GM12801 (cell line): ENCODE results near the gene TBC1D22A.
A peak's percentile ranks its signal among the peaks of the same experiment; 100 is the strongest.

ENCODE experiments used
- TF ChIP-seq, protein P1 (sequence below): IDR thresholded peaks from one replicate; pipeline ENCODE4 v1.5.1; 2011; ENCODE audit warnings: control low read depth; ENCODE audit not compliant: insufficient read length; ENCODE audit errors: extremely low read depth

Gene TBC1D22A

DNA sequence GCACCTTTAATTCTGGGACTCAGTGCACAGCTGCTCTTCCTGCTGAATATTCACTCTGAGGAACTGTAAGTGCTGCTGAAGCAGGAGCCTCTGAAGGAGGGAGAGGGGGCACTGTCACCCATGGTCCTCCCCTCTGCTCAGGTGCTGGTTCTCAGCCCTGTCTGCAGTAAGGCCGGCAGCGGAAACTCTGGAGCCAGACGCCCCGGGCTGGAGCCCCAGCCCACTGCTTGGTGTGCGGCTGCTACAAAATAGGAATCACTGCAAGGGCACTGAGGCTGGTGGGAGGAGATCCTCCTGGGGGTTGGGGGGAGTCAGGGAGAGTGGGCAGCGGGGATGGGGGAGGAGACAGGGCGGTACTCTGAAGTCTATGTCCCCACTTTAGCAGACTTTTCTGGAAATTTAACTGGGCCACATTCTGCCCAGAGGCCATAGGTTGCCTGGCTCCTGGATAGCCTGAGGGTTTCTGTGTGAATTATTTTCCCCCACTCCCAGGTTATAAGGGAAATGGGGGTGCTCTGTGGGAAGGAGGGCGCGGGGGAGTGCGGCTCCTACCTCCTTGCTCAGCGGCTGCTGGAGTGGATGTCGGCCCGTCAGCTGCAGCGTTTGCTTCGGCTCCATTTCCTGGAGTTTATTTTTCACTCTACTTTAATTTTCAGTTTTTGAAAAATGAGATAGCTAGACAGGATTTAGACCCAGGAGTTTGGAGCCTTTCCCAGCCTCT lies 33.6 kb downstream of the TBC1D22A start:
- TF ChIP-seq, protein P1, sequence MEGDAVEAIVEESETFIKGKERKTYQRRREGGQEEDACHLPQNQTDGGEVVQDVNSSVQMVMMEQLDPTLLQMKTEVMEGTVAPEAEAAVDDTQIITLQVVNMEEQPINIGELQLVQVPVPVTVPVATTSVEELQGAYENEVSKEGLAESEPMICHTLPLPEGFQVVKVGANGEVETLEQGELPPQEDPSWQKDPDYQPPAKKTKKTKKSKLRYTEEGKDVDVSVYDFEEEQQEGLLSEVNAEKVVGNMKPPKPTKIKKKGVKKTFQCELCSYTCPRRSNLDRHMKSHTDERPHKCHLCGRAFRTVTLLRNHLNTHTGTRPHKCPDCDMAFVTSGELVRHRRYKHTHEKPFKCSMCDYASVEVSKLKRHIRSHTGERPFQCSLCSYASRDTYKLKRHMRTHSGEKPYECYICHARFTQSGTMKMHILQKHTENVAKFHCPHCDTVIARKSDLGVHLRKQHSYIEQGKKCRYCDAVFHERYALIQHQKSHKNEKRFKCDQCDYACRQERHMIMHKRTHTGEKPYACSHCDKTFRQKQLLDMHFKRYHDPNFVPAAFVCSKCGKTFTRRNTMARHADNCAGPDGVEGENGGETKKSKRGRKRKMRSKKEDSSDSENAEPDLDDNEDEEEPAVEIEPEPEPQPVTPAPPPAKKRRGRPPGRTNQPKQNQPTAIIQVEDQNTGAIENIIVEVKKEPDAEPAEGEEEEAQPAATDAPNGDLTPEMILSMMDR, result no peak

- TF ChIP-seq, protein P1, result no peak
These were observed 34.2 kb downstream of the TBC1D22A start for GRCh38 chr22:46796566-46797195.

DNA sequence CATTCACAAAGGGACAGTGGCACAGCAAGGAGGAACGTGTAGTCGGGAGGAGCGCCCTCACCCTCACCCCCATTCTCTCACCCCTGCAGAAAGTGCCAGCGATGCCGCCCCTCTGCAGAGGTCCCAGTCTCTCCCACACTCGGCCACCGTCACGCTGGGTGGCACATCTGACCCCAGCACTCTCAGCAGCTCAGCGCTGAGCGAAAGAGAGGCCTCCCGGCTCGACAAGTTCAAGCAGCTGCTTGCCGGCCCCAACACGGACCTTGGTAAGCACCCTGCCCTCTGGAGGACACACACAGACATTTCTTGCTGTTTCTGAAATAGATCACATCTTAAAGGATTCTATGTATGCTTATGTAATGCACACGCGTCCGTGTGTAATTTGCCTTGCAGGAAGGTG lies 34.9 kb downstream of the TBC1D22A start:
- TF ChIP-seq, protein P1, result no peak

- TF ChIP-seq, protein P1, result no peak
These were observed 35.6 kb downstream of the TBC1D22A start for GRCh38 chr22:46798041-46798365.

GRCh38 chr22:46798366-46799350 lies 36.2 kb downstream of the TBC1D22A start:
- TF ChIP-seq, protein P1, result peak; percentile 37

- TF ChIP-seq, protein P1, result no peak
These were observed 37.2 kb downstream of the TBC1D22A start for GRCh38 chr22:46799626-46800025.

GRCh38 chr22:46800102-46800857 lies 37.8 kb downstream of the TBC1D22A start:
- TF ChIP-seq, protein P1, result no peak
